Activated CD8-positive, alpha-beta T cell treated with anti-CD3 and anti-CD28 coated beads, Interleukin-2, amount 10 ng/mL, durations not matched to agents 7 days and 5 days (primary cell): Measurements from ENCODE around the gene TRIM65. TPM values are rescaled to one million over a fixed set of nuclear protein-coding genes. Genes with fewer than 3 reads are reported as not detected.
"Not testable (repeated sequence)": the region's sequence is repeated elsewhere in the genome, so short reads cannot be mapped to it uniquely, and the experiment has no call there.

Experiments
- ATAC-seq: fragments of 150-1000 bp; cut with Tn5 transposase; one replicate; pipeline ENCODE4 v1.10.0; 2021; ENCODE audit warnings: moderate library complexity
- CTCF ChIA-PET: fragments of 350-600 bp; sonication (Branson Sonifier 250); formaldehyde crosslinking; loops from one replicate; lab custom pipeline; 2021; ENCODE audit warnings: antibody characterized with exemption; lab: Charles Lee
- POLR2A ChIA-PET: fragments of 350-600 bp; sonication (Branson Sonifier 250); formaldehyde crosslinking; loops from one replicate; lab custom pipeline; 2021; ENCODE audit warnings: antibody characterized with exemption; lab: Charles Lee
- DNase-seq: peaks from one replicate; pipeline ENCODE4 v3.0.0-alpha.2; 2020
- H3K27ac Mint-ChIP-seq: one replicate; pipeline ENCODE4 v1.8.0; 2021; ENCODE audit warnings: mild to moderate bottlenecking, mixed read lengths
- H3K27me3 Mint-ChIP-seq: one replicate; pipeline ENCODE4 v1.8.0; 2021; ENCODE audit warnings: low read depth, mixed read lengths
- H3K36me3 Mint-ChIP-seq: one replicate; pipeline ENCODE4 v1.8.0; 2021; ENCODE audit warnings: low read depth, mixed read lengths
- H3K4me1 Mint-ChIP-seq: one replicate; pipeline ENCODE4 v1.8.0; 2021; ENCODE audit warnings: low read depth, mixed read lengths
- H3K4me3 Mint-ChIP-seq: one replicate; pipeline ENCODE4 v1.8.0; 2021; ENCODE audit warnings: mild to moderate bottlenecking, mixed read lengths
- H3K9me3 Mint-ChIP-seq: one replicate; pipeline ENCODE4 v1.8.0; 2022; ENCODE audit warnings: mixed read lengths; ENCODE audit not compliant: insufficient read depth
- total RNA-seq, 2 experiments: library from RNA; stranded (reverse); gene quantifications; one replicate each; pipeline ENCODE4 v1.2.3, GENCODE V29; 2021

TRIM65 gene
- total RNA-seq, 2 experiments from 2014 or later, result 35.8 to 37.3 TPM

DNA sequence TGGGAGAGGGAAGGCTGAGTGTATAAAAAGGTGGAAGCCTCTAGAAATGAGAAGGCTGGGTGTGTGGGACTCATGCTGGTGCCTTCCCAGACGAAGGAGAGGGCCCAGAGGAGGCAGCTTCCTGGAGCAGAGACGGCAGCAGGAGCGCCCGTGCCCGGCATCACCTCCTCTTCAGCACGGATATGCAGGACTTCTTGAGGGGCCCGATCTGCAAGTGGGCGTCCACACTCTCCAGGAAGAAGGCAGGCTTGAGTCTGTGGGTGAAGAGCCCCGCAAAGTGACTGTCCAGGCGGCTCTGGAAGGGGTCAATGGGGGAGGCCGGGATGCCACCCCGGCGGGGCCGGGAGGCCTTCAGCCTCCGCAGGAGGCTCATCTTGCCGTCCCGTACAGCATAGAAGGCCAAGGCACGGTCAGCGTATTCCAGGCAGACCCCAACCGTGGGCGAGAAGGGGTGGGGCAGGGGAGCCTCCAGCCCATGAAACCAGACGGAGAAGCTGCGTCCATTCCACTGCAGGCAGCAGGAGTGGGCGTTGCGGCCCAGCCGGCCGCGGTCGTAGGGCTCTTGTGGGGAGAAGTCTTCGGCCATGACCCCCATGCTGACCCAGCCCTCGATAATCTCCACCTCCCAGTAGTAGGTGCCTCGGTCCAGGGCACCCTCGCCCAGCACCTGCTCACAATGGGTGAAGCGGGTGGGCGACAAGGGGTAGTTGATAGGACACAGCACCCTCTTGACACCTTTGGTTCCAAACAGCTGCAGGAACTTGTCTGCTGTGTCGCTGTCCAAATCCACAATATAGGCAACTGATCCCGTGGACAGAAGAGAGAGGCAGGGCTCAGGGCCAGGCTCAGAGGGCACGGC, 22.2 kb downstream of the TRIM65 start:
- ChIA-PET CTCF (interaction anchor here (1.3 to 14.5 kb wide), 4 partner anchors 15 to 131 kb away, joined by 5 to 307 read pairs (median 43); partner anchors contain the start of genes TRIM65 and WBP2), POLR2A (interaction anchor here (2.1 to 3.9 kb wide), 4 partner anchors 13 to 21 kb away, joined by 9 to 26 read pairs (median 23); partner anchors contain the start of genes TRIM65 and WBP2)
- Mint-ChIP-seq H3K9me3 (no peaks in the 10 kb centered on the region), H3K27ac (peak overlapping the region; percentile 67), H3K4me1 (peaks cover 49% of the 10 kb centered on the region), H3K4me3 (no peak overlapping the region), H3K27me3 (peaks cover 3% of the 10 kb centered on the region), H3K36me3 (peaks cover 26% of the 10 kb centered on the region)
- ATAC-seq, result no peak
- no peak for DNase-seq

DNA sequence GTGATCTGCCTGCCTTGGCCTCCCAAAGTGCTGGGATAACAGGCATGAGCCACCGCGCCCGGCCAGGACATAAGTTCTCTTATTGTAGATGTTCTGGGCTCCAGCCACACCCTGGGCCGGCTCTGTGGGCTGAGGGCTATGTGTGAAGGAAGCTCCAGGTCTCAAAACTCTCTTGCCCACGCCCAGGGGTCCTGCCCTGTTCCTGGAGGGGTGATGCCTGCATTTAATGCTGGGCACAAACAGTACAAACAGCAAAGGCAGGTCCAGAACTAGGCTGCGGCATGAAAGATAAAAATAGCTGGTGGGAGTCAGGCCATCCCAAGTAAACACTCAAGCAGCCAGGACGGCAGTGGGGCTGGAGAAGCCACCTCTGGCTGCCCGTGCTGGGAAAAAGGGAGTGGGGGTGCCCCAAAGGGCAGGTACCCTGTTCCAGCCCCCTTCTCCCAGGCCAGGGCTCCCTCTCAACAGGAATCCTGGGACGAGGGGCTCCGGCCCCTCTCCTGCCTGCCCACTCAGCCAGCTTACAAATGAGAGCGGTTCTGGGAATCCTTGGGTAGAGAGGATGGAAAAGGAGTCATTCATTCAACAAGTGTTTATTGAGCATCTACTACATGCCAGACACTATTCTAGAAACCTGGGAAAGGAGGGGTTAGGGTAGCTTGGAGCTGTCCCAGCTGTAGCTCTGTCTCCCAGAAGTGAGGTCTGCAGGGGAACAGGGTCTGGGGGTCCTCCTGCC, 23.0 kb downstream of the TRIM65 start:
- Mint-ChIP-seq H3K36me3 (peaks cover 26% of the 10 kb centered on the region), H3K4me1 (peaks cover 42% of the 10 kb centered on the region), H3K27ac (peak overlapping the region; percentile 95), H3K4me3 (no peak overlapping the region), H3K27me3 (peaks cover 3% of the 10 kb centered on the region), H3K9me3 (no peaks in the 10 kb centered on the region)
- ChIA-PET POLR2A (interaction anchor here (1.0 to 3.0 kb wide), 4 partner anchors 9 to 30 kb away, joined by 4 to 26 read pairs (median 12); partner anchors contain the start of genes TRIM65, UNC13D and WBP2), CTCF (interaction anchor here (0.7 to 14.5 kb wide), 5 partner anchors 14 to 132 kb away, joined by 3 to 307 read pairs (median 5); partner anchors contain the start of genes TRIM65 and WBP2)
- DNase-seq (no peak), ATAC-seq (no peak)

DNA sequence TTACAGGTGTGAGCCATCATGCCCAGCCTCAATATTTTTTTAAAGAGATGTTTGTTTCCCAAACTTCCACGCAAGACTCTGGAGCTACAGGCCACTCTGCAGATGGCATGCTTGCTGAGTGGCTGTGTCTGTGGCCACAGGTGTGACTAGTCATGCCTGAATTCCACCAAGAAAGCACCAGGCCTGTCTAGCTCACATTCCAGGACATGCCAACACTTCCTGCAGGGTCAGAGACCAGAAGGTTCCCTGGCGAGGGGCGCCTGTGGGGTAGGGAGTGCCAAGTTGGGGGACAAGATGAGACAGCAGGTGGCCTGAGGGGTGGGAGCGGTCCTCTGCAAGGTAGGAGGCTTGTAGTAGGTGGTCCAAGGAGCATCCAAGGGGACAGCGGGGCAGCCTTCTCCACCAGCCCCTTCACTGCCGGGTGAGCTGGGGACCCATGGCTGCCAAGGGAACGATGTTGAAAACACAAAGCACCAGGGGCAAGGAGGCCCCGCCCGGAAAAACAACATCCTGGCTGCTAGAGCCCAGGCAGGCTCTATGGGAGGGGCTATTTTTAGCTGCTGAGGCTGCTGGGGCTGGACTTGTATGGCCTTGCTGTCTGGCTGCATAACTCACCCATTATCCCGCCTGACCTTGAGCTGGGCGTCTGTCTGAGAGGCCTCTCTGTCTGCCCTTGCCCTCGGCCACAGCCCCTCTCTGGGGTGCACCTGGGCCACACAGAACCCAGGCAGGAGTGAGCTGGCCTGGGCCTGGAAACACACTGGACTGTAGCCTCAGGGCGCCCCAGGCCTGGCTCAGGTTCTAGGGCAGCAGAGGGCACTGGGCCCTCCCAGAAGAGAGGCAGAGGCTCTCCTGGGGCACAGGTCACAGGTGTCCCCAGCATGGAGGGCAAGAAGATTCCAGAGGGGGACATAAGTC, 24.1 kb downstream of the TRIM65 start:
- peak overlapping the region; percentile 42 for H3K4me3 Mint-ChIP-seq
- peak overlapping the region; percentile 95 for H3K27ac Mint-ChIP-seq
- ChIA-PET POLR2A (interaction anchor here (0.6 to 3.0 kb wide), 8 partner anchors 8 to 97 kb away, joined by 3 to 26 read pairs (median 6); partner anchors contain the start of genes TRIM65, UNC13D and WBP2), CTCF (interaction anchor here (0.7 to 14.5 kb wide), 9 partner anchors 11 to 133 kb away, joined by 3 to 307 read pairs (median 4); partner anchors contain the start of genes GALK1, TRIM65 and WBP2)
- H3K27me3 Mint-ChIP-seq, result peaks cover 3% of the 10 kb centered on the region
- DNase-seq (peak; percentile 87), ATAC-seq (peak; percentile 65)
- peaks cover 26% of the 10 kb centered on the region for H3K36me3 Mint-ChIP-seq
- no peaks in the 10 kb centered on the region for H3K9me3 Mint-ChIP-seq
- peaks cover 40% of the 10 kb centered on the region for H3K4me1 Mint-ChIP-seq

DNA sequence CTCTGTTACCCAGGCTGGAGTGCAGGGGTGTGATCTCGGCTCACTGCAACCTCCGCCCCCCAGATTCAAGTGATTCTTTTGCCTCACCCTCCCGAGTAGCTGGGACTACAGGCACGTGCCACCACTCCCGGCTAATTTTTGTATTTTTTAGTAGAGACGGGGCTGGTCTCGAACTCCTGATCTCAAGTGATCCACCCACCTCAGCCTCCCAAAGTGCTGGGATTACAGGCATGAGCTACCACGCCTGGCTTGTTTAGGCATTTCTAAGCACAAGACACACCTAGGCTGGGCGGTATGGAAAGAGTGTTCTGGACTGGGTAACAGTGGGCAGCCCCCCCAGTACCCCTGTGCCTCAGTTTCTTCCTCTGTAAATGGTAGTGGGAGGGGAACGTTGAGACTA, 26.5 kb downstream of the TRIM65 start:
- not testable (repeated sequence) for H3K27ac Mint-ChIP-seq, H3K36me3 Mint-ChIP-seq, H3K4me3 Mint-ChIP-seq, ATAC-seq, H3K27me3 Mint-ChIP-seq, H3K9me3 Mint-ChIP-seq, DNase-seq
- ChIA-PET POLR2A (interaction anchor here (2.2 kb wide), 1 partner anchor 15 kb away, joined by 5 read pairs; the partner anchor contains the start of gene WBP2), CTCF (interaction anchor here (1.3 to 14.5 kb wide), 4 partner anchors 11 to 87 kb away, joined by 3 to 307 read pairs (median 4); partner anchors contain the start of gene WBP2)
- H3K4me1 Mint-ChIP-seq, result peaks cover 28% of the 10 kb centered on the region

DNA sequence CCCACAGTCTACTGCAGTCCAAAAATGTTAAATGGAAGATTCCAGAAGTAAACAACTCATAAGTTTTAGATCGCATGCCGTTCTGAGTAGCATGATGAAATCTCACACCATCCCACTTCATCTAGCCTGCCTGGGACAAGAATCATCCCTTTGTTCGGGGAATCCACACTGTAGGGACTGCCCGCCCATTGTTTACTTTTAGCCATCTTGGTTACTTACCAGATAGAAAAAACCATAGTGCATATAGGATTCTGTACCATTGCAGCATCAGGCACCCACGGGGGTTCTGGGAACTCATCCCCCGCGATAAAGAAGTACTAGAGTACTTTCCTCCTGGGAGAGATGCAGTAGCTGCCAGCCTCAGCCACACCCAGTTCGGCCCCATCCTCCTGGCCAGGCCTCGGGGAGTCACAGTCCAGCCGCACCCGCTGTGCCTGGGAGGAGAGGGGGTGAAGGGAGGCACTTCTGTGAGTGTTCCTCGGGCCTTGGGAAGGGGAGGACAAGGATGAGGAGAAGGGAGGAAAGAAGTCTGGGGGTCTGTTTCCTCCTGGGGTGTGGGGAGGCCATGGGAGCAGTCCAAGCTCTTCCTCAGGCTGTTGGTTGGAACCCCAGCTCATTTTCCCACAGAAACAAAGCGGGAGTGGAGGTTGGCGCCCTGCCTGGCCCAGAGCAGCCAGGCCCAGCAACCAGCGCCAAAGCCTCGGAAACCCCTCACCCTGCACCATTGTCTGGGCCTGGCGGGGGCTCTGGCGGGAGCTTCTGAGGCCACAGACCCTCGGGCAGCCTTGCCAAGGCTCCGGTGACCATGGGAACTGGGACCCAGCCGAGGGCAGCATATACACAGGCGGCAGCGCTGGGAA, 27.2 kb downstream of the TRIM65 start:
- Mint-ChIP-seq H3K36me3 (peaks cover 7% of the 10 kb centered on the region), H3K4me3 (no peak overlapping the region), H3K9me3 (no peaks in the 10 kb centered on the region), H3K4me1 (peaks cover 31% of the 10 kb centered on the region), H3K27me3 (peaks cover 3% of the 10 kb centered on the region), H3K27ac (no peak overlapping the region)
- ChIA-PET CTCF (interaction anchor here (1.4 to 14.5 kb wide), 2 partner anchors 10 to 26 kb away, joined by 3 to 307 read pairs; partner anchors contain the start of gene WBP2), POLR2A (interaction anchor here (0.6 to 2.2 kb wide), 2 partner anchors 14 to 401 kb away, joined by 4 to 5 read pairs; partner anchors contain the start of gene WBP2)
- no peak for ATAC-seq
- no peak for DNase-seq

DNA sequence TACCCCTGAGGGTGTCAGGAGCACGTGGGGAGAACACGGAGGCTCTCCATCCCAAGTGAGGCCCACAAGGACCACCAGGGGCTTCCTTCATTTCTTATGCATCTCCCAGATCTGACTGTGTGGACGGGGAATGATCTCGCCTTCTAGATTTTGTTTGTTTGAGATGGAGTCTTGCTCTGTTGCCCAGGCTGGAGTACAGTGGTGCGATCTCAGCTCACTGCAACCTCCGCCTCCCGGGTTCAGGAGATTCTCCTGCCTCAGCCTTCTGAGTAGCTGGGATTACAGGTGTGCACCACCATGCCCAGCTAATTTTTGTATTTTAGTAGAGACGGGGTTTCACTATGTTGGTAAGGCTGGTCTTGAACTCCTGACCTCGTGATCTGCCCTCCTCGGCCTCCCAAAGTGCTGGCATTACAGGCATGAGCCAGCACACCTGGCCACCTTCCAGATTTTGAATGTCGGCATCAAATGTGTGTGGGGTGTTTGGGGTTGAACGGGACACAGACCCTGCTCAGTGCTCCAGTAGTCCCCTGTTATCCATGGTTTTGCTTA, 27.9 kb downstream of the TRIM65 start:
- DNase-seq, ATAC-seq, H3K27me3 Mint-ChIP-seq, POLR2A ChIA-PET, H3K4me3 Mint-ChIP-seq, H3K9me3 Mint-ChIP-seq, H3K27ac Mint-ChIP-seq, H3K36me3 Mint-ChIP-seq: not testable (repeated sequence)
- H3K4me1 Mint-ChIP-seq, result peaks cover 34% of the 10 kb centered on the region
- CTCF ChIA-PET, result interaction anchor here (0.9 kb wide), 1 partner anchor 13 kb away, joined by 3 read pairs; no protein-coding TSS in a partner anchor

DNA sequence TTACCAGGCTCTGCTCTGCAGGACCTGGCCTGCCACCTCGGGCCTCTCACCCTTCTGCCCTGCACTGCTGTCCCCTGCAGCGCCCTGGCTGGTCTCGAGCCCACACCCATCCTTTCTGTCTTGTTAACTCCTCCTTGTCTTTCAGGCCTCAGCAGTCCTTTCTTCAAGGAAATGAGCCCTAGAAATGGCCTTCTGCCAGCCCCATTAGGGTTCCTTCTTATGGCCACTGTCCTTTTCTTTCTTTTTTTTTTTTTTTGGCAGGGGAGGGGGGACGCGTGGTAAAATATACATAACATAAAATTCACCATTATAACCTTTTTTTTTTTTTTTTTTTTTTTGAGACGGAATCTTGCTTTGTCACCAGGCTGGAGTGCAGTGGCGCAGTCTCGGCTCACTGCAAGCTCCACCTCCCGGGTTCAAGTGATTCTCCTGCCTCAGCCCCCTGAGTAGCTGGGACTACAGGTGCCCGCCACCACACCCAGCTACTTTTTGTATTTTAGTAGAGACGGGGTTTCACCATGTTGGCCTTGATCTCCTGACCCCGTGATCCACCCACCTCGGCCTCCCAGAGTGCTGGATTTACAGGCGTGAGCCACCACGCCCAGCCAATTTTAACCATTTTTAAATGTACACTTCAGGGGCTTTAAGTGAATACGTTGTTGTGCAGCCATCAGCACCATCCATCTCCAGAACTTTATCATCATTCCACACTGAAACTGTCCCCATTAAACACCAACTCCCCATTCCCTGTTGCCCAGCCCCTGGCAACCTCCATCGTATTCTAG, 31.2 kb downstream of the TRIM65 start:
- not testable (repeated sequence) for H3K36me3 Mint-ChIP-seq, ATAC-seq, H3K27me3 Mint-ChIP-seq, H3K9me3 Mint-ChIP-seq, DNase-seq, H3K4me3 Mint-ChIP-seq
- Mint-ChIP-seq H3K4me1 (peaks cover 29% of the 10 kb centered on the region), H3K27ac (peak overlapping the region; percentile 83)
- POLR2A ChIA-PET, result interaction anchor here (1.2 to 1.9 kb wide), 3 partner anchors 10 to 12 kb away, joined by 7 to 13 read pairs (median 8); partner anchors contain the start of gene WBP2
- CTCF ChIA-PET, result interaction anchor here (1.3 to 11.9 kb wide), 5 partner anchors 10 to 21 kb away, joined by 3 to 307 read pairs (median 10); partner anchors contain the start of genes TRIM47 and WBP2

DNA sequence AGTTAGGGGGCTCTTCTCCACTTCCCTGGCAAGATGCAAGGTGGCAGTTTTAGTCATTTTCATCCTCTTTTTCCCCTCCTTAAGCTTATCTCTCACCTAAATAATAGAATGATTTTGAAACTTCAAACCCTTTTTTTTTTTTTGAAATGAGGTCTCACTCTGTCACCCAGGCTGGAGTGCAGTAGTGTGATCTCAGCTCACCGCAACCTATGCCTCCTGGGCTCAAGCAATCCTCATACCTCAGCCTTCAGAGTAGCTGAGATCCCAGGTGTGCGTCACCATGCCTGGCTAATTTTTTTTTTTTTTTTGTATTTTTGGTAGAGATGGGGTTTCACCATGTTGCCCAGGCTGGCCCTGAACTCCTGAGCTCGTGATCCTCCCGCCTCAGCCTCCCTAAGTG, 31.9 kb downstream of the TRIM65 start:
- ATAC-seq, result peak; percentile 43
- DNase-seq, result not testable (repeated sequence)
- CTCF ChIA-PET, result interaction anchor here (0.7 to 11.9 kb wide), 8 partner anchors 10 to 117 kb away, joined by 3 to 307 read pairs (median 3); partner anchors contain the start of genes TRIM47 and WBP2

More for the DNA sequence above, 31.9 kb downstream of the TRIM65 start:
- not testable (repeated sequence) for H3K9me3 Mint-ChIP-seq, H3K27me3 Mint-ChIP-seq, H3K36me3 Mint-ChIP-seq
- peak overlapping the region; percentile 83 for H3K27ac Mint-ChIP-seq
- H3K4me3 Mint-ChIP-seq, result peak overlapping the region; percentile 39
- POLR2A ChIA-PET, result interaction anchor here (0.6 to 1.9 kb wide), 6 partner anchors 9 to 109 kb away, joined by 3 to 13 read pairs (median 5); partner anchors contain the start of gene WBP2
- H3K4me1 Mint-ChIP-seq, result peaks cover 29% of the 10 kb centered on the region
